Naive B cell (primary cell): Measurements from ENCODE around the gene DRICH1. TPM values are rescaled to one million over a fixed set of nuclear protein-coding genes. Genes with fewer than 3 reads are reported as not detected.
"Not testable (repeated sequence)": the region's sequence is repeated elsewhere in the genome, so short reads cannot be mapped to it uniquely, and the experiment has no call there.

Experiments
- ATAC-seq, 2 donors: fragments of 150-1000 bp; cut with Tn5 transposase; 2 replicates each; pipeline ENCODE4 v1.10.0; 2021; ENCODE audit warnings: low read depth in 2 of 2, mild to moderate bottlenecking in 2 of 2, moderate library complexity in 2 of 2
- DNase-seq: peaks from one replicate; pipeline ENCODE4 v3.0.0; 2022
- H3K27ac Mint-ChIP-seq, 6 donors: one replicate each; pipeline ENCODE4 v1.8.0; 2020 to 2022; ENCODE audit warnings: mild to moderate bottlenecking in 6 of 6, mixed read lengths in 6 of 6, moderate library complexity in 5 of 6, inconsistent platforms in 2 of 6
- H3K27me3 Mint-ChIP-seq, 3 donors: one replicate each; pipeline ENCODE4 v1.8.0; 2021 to 2022; ENCODE audit warnings: mixed read lengths in 3 of 3, mild to moderate bottlenecking in 1 of 3
- H3K36me3 Mint-ChIP-seq, 2 donors: one replicate each; pipeline ENCODE4 v1.8.0; 2020 to 2022; ENCODE audit warnings: mixed read lengths in 2 of 2, inconsistent platforms in 1 of 2, mild to moderate bottlenecking in 1 of 2
- H3K4me1 Mint-ChIP-seq, 3 donors: one replicate each; pipeline ENCODE4 v1.8.0; 2020 to 2022; ENCODE audit warnings: mixed read lengths in 3 of 3, inconsistent platforms in 1 of 3, mild to moderate bottlenecking in 1 of 3, moderate library complexity in 1 of 3
- H3K4me3 Mint-ChIP-seq, 8 donors: one replicate each; pipeline ENCODE4 v1.8.0; 2020 to 2022; ENCODE audit warnings: mild to moderate bottlenecking in 8 of 8, mixed read lengths in 8 of 8, moderate library complexity in 8 of 8, inconsistent platforms in 2 of 8
- H3K9me3 Mint-ChIP-seq, 7 donors: one replicate each; pipeline ENCODE4 v1.8.0; 2020 to 2022; ENCODE audit warnings: mixed read lengths in 7 of 7, mild to moderate bottlenecking in 5 of 7, inconsistent platforms in 2 of 7, moderate library complexity in 1 of 7
- polyA plus RNA-seq, 6 donors: library from polyadenylated mRNA; unstranded; fragments of 300-500 nt; fragmentation: Illumina TruSeq; gene quantifications; one replicate each; pipeline ENCODE4 v1.2.3, GENCODE V29; 2021; ENCODE audit warnings: low read depth in 6 of 6

Gene DRICH1
- polyA plus RNA-seq, 6 donors from 2014 or later, result 0.21 to 0.23 TPM; not detected in 4

GRCh38 chr22:23565305-23565914, 66.7 kb downstream of the DRICH1 start:
- ATAC-seq (peak; percentile 61 to 63), DNase-seq (peak; percentile 3)
- Mint-ChIP-seq H3K4me1 (peaks cover 13 to 18% (median 14%) of the 10 kb centered on the region in 3 donors), H3K36me3 (no peaks in the 10 kb centered on the region), H3K4me3 (peak overlapping the region; percentile 76 to 94 (median 90)), H3K27me3 (peaks cover 9 to 43% (median 35%) of the 10 kb centered on the region in 3 donors), H3K27ac (peak overlapping the region in 3 of 6 donors; percentile 57 to 87 (median 85)), H3K9me3 (peaks cover 0 to 2% (median 0%) of the 10 kb centered on the region in 7 donors)

DNA sequence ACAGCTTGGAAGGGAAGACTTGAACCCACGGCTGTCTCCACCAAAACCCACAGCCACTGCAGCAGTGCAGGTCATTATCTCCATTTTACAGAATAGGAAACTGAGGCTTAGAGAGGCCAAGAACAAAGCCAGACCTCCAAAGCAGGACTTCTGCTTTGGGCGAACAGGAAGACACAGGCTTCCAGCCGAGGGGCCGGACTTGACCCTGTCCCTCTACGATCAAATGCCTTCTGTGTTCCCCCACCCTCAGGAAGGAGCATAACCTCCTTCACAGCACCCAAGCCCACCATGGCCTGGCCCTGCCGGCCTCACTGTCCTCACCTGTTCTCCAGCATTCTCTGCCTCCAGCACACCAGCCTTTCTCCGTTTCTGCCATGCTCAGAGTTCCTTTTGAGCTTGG, 67.8 kb downstream of the DRICH1 start:
- H3K4me3 Mint-ChIP-seq, result peak overlapping the region in 2 of 8 donors; percentile 14 to 45

DNA sequence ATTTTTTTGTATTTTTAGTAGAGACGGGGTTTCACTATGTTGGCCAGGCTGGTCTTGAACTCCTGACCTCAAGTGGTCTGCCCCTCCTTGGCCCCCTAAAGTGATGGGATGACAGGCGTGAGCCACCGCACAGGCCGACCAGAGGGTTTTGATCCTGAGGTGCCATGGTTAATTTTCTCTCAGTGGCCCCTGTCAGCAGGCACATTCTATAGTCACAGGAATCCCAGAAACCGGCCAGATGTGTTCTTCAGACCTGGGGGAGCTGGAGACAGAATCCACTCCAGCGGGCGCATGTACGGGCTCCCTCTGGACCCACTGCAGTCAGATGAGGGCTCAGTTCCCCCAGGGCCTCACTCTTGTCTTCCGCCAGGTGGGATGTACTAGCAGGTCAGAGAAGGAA, 69.0 kb downstream of the DRICH1 start:
- Mint-ChIP-seq H3K4me3 (peak overlapping the region in 1 of 8 donors; percentile 13), H3K4me1 (peaks cover 11 to 18% (median 13%) of the 10 kb centered on the region in 3 donors)
- DNase-seq, result no peak

More for the DNA sequence above, 67.8 kb downstream of the DRICH1 start:
- H3K27ac Mint-ChIP-seq, result no peak overlapping the region
- ATAC-seq (no peak), DNase-seq (no peak)
- no peaks in the 10 kb centered on the region for H3K36me3 Mint-ChIP-seq
- peaks cover 9 to 43% (median 35%) of the 10 kb centered on the region in 3 donors for H3K27me3 Mint-ChIP-seq
- H3K4me1 Mint-ChIP-seq, result peaks cover 13 to 18% (median 14%) of the 10 kb centered on the region in 3 donors
- H3K9me3 Mint-ChIP-seq, result peaks cover 0 to 2% (median 0%) of the 10 kb centered on the region in 7 donors

DNA sequence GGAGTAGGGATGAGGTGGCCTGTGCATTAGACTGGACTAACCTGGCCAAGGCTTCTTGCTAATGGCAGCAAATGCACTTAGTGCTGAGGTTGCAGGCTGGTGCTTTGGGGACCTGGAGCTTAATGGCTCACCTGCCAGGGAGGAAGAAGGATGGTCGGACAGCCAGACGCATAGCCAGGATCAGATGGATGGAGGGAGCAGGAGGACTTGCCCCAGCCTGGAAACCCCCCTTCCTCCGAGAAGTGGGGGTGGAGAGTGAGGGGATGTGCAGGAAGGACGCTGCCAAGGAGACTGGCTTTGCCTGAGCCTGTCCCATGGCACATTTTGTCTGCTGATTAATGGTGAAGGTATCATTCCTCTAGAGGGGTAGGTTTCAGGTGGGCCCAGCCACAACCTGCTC, 69.9 kb downstream of the DRICH1 start:
- ATAC-seq (no peak), DNase-seq (no peak)
- Mint-ChIP-seq H3K27ac (no peak overlapping the region), H3K36me3 (no peaks in the 10 kb centered on the region), H3K4me1 (peaks cover 7 to 13% (median 11%) of the 10 kb centered on the region in 3 donors), H3K4me3 (peak overlapping the region in 2 of 8 donors; percentile 14 to 24), H3K9me3 (no peaks in the 10 kb centered on the region), H3K27me3 (peaks cover 9 to 31% (median 28%) of the 10 kb centered on the region in 3 donors)

More for the DNA sequence above, 69.0 kb downstream of the DRICH1 start:
- no peaks in the 10 kb centered on the region for H3K36me3 Mint-ChIP-seq
- H3K27ac Mint-ChIP-seq, result no peak overlapping the region
- peaks cover 9 to 38% (median 35%) of the 10 kb centered on the region in 3 donors for H3K27me3 Mint-ChIP-seq
- peaks cover 0 to 2% (median 0%) of the 10 kb centered on the region in 7 donors for H3K9me3 Mint-ChIP-seq
- no peak for ATAC-seq

GRCh38 chr22:23561025-23561510, 71.1 kb downstream of the DRICH1 start:
- H3K4me3 Mint-ChIP-seq, H3K36me3 Mint-ChIP-seq, H3K9me3 Mint-ChIP-seq, H3K4me1 Mint-ChIP-seq, H3K27ac Mint-ChIP-seq, DNase-seq, ATAC-seq: not testable (repeated sequence)
- peaks cover 9 to 25% (median 21%) of the 10 kb centered on the region in 3 donors for H3K27me3 Mint-ChIP-seq

GRCh38 chr22:23560215-23560614, 71.9 kb downstream of the DRICH1 start:
- peaks cover 4 to 17% (median 13%) of the 10 kb centered on the region in 3 donors for H3K27me3 Mint-ChIP-seq
- not testable (repeated sequence) for H3K4me3 Mint-ChIP-seq, H3K36me3 Mint-ChIP-seq, H3K4me1 Mint-ChIP-seq, H3K27ac Mint-ChIP-seq, H3K9me3 Mint-ChIP-seq, DNase-seq, ATAC-seq

Other genes starting within 250 kb of the DRICH1 start
- not detected for gene IGLL1, start 52.0 kb downstream of the DRICH1 start, polyA plus RNA-seq
- gene RGL4, start 58.7 kb upstream of the DRICH1 start, polyA plus RNA-seq, result 1 to 10 TPM in 5 of 6 donors, under 1 TPM in 1; 0.78 to 3.9 (median 1.9) TPM
- 1 to 10 TPM in 1 of 6 donors, under 1 TPM in 4, not detected in 1; 0.22 to 1.0 (median 0.47) TPM for gene ZNF70, start 118.8 kb upstream of the DRICH1 start, polyA plus RNA-seq
- 1,000 to 10,000 TPM in 5 of 6 donors, 100 to 1,000 TPM in 1; 910 to 1,673 (median 1,335) TPM for gene VPREB3, start 122.1 kb upstream of the DRICH1 start, polyA plus RNA-seq
- gene C22orf15, start 130.7 kb upstream of the DRICH1 start, polyA plus RNA-seq, result 1 to 10 TPM in 2 of 6 donors, under 1 TPM in 2, not detected in 2; 0.13 to 4.9 (median 1.0) TPM
- gene CHCHD10, start 135.7 kb upstream of the DRICH1 start, polyA plus RNA-seq, result 10 to 100 TPM; 36.3 to 65.9 (median 62.6) TPM
- 10 to 100 TPM; 10.2 to 18.9 (median 14.2) TPM for gene MMP11, start 140.5 kb upstream of the DRICH1 start, polyA plus RNA-seq
- 10 to 100 TPM; 73.0 to 90.9 (median 78.1) TPM for gene SMARCB1, start 154.6 kb upstream of the DRICH1 start, polyA plus RNA-seq
- 10 to 100 TPM; 25.2 to 33.9 (median 26.4) TPM for gene DERL3, start 206.7 kb upstream of the DRICH1 start, polyA plus RNA-seq
- 10 to 100 TPM in 4 of 6 donors, 1 to 10 TPM in 2; 7.0 to 15.9 (median 10.9) TPM for gene SLC2A11, start 225.6 kb upstream of the DRICH1 start, polyA plus RNA-seq